C4-2B (cell line): ENCODE measurements around the gene PSAPL1.

Experiments used
- H3K27ac ChIP-seq: fragments of 450-650 bp; 2 replicates; pipeline ENCODE4 v1.5.1; 2017
- CTCF ChIP-seq: fragments of 450-650 bp; conservative IDR thresholded peaks from 2 replicates; pipeline ENCODE4 v1.5.1; 2017; ENCODE audit warnings: mild to moderate bottlenecking
- ZFX ChIP-seq: fragments of 450-650 bp; IDR thresholded peaks from 2 replicates; pipeline ENCODE4 v1.6.1; 2017

PSAPL1 gene

GRCh38 chr4:7427831-7428260, 6.9 kb downstream of the PSAPL1 start:
- no peak overlapping the region for H3K27ac ChIP-seq
- TF ChIP-seq CTCF (no peak), ZFX (no peak)

- TF ChIP-seq ZFX = no peak
- no peak for TF ChIP-seq CTCF
- no peak overlapping the region for H3K27ac ChIP-seq
Measured at GRCh38 chr4:7427361-7427760, 7.4 kb downstream of the PSAPL1 start.

GRCh38 chr4:7426525-7427171, 8.1 kb downstream of the PSAPL1 start:
- no peak for TF ChIP-seq ZFX
- TF ChIP-seq CTCF = no peak
- no peak overlapping the region for H3K27ac ChIP-seq

- TF ChIP-seq CTCF = no peak
- TF ChIP-seq ZFX = no peak
- no peak overlapping the region for H3K27ac ChIP-seq
Measured at GRCh38 chr4:7425591-7426468, 8.9 kb downstream of the PSAPL1 start.

- no peak overlapping the region for H3K27ac ChIP-seq
- TF ChIP-seq CTCF = no peak
- no peak for TF ChIP-seq ZFX
Measured at GRCh38 chr4:7425124-7425523, 9.6 kb downstream of the PSAPL1 start.

- H3K27ac ChIP-seq = no peak overlapping the region
- TF ChIP-seq ZFX (no peak), CTCF (no peak)
Measured at GRCh38 chr4:7424553-7425111, 10.1 kb downstream of the PSAPL1 start.
